Stimulated activated CD4-positive, alpha-beta T cell treated with anti-CD3 and anti-CD28 coated beads, Interleukin-12 subunit alpha, Interleukin-12 subunit beta, amount 100 ng/mL, for 48 hours (primary cell): ENCODE results near the gene HOXA3.
A peak's percentile ranks its signal among the peaks of the same experiment; 100 is the strongest.

ENCODE experiments used
- DNase-seq, 3 donors: peaks; one replicate each; pipeline ENCODE4 v3.0.0-alpha.2; 2020; ENCODE audit warnings: low read depth in 2 of 3, low spot score in 1 of 3

Gene HOXA3

DNA sequence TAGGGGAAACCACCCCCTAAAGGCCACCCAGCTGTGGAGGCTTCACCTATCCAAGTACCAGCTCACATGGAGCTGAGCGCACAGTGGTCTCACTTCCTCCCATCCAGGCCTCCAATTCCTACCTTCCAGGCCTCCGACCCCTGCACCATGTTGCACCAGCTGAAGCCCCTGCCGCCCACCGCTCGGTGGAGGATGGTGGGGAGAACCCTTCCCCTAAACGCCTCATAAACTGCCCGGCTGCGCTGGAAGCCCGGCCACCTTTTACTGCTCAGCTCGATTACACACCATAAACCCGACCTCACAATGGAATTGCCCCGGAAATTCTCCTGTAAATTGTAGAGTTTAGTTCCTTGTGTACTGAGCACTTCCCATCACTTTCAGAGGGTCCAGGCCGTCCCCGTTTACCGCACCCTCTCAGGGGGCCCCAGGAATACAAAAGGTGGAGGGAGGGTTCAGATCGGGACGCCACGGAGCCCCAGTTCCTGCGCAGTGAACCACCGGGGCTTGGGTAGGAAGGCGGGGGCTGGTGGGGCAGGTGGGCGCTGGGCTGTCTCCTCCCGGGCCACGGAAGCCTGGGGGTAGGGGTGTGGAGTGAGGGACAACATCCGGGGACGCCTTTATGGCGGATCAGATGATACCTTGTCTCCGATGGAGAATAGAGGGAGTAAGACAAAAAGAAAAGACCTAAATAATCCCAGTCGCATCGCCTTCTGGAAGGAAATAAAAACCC is 5.5 kb upstream of the HOXA3 start:
- no peak for DNase-seq

DNA sequence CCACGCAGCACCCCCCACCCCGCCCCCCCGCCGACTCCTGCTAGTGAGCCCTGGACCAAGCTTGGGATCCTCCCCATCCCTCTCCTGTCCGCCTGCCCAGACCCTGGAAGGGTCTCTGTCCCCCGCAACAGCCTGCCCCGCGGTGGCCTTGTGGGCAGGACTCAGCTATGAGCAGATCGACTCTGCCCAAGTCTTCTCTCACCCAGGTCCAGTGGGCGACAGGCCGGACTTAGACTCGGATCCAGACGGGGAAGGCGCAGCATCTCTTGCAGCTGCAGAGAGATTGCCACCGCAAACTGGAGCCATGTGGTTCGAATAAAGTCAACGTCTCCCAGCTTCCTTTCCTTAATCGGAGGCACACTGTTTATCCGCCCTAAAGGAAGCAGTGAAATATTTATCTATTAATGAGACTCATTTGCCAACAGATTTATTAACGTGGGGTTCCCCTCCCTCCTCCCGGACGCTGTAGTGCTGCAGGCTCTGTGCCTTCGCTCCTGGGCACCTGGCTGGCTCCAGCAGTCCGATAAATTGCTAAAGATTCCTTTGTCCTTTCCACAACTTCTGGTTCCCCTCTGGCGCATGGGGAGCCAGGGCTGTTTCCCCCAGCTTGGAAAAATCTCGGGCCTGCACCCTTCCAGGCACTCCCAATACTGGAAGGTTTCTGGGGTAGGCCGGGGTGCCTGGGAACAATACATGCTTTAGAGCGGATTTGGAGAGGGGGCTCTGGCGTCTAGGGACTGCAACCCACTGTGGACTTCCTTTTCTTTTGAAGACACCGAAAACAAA is 4.7 kb upstream of the HOXA3 start:
- no peak for DNase-seq

DNA sequence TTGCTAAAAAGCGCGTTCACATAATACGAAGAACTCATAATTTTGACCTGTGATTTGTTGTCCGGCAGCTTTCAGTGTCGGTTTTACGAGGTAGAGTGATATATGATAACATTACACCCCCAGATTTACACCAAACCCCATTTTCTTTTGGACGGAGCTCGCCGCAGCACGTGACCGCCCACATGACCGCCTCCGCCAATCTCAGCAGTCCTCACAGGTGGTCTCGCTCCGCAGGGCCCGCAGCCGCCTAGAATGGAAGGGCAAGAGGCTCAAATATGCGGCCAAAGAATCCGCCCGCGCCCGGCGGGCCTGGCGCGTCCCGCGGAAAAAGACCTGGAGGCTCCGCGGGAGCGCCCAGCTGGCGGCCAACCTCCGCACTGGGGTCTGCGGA is 4.1 kb upstream of the HOXA3 start, which contains the start of gene HOXA7:
Gene HOXA7 (minus strand): TSS at position 168 of the 391 bp plus-strand sequence. CDS start 130 bp downstream, at position 38.
- no peak for DNase-seq

DNA sequence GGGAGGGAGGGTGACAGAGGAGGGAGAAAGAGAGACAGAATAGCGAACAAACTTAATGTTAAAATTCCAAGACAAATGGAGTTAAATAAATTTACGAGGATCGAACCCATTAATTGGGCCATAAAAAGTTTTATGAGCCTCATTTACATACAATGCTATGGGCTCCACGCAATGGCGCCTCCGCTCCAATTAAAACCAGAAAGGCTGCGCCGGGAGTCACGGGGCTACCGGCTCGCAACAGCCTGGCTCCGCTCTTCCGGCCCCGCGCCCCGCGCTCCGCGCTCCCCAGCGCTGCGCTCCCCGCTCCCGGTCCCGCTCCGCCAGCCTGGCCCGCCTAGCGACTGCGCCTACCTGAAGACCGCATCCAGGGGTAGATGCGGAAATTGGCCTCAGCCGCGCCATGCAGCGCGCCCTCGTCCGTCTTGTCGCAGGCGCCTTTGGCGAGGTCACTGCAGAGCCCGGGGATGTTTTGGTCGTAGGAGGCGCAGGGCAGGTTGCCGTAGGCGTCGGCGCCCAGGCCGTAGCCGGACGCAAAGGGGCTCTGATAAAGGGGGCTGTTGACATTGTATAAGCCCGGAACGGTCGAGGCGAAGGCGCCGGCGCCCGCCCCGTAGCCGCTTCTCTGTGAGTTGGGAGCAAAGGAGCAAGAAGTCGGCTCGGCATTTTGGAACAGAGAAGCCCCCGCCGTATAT is 3.6 kb upstream of the HOXA3 start:
- no peak for DNase-seq

DNA sequence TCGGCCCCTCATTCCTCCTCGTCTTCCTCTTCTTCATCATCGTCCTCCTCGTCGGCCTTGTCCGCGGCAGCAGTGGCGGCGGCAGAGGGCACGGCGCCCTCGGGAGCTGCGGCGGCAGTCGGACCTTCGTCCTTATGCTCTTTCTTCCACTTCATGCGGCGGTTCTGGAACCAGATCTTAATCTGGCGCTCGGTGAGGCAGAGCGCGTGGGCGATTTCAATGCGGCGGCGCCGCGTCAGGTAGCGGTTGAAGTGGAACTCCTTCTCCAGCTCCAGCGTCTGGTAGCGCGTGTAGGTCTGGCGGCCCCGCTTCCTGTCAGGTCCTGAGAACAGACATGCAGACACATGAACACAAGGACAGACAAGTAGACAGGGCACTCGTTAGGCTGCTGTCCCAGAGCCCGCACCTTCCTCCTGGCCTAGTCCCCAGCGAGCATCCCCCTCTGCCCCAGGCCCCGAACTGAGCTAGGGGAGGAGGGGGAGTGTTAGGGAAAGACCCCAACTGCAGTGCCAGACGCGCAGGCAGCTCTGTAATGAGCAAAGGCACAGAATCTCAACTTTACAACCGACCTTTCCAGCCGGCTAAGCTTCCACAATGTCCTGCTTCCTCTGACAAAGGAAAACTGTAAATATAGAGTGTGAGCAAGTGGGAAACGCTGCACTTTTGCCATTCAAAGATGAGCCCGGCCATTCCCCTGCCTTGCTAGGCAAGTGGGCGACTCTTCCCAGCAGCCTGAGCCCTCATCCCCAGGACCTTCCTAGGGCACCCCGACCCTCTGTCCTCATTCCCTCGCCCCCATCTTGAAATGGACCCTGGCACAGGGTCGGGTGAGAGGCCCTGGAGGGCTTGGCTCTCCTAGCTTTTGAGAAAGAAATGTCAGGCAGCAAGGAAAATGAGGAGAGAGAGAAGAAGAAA is 2.8 kb upstream of the HOXA3 start:
- no peak for DNase-seq

DNA sequence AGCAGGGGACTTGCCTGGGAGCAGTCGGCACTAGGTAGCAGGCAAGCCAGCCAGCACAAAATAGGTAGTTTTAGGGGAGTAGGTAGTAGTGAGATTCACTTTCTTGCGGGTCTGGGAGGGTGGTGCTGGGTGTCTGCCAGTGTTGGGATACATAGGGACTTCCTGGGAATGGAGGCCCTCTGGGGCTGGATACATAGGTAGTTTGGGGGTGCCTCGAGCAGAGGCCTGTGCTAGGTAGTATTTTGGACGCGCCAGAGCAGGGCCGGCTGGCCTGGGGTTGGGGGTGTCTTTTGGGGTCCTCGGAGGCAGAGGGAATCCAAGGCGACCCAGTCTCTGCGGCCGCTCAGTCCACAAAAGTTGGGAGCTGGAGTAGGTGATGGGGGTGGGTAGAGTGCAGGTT is 2.0 kb upstream of the HOXA3 start:
- no peak for DNase-seq

DNA sequence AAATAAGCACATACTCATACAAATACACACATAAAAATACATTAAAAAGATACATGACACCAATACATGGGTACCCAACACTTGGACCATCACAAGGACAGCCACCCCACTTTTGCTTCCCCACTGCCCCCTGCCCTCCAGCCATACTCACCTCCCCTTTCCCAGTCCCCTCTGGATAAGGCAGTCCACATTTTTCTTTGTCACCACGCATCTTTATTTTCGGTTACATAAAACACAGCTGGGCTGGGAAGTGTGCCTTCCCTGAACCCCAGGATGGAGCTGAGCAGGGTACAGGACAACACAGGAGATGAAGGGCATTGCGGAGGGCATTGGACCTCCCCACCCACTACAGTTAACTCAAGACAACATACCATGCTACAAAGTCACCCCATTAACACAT is 1.1 kb upstream of the HOXA3 start:
- DNase-seq: no peak

DNA sequence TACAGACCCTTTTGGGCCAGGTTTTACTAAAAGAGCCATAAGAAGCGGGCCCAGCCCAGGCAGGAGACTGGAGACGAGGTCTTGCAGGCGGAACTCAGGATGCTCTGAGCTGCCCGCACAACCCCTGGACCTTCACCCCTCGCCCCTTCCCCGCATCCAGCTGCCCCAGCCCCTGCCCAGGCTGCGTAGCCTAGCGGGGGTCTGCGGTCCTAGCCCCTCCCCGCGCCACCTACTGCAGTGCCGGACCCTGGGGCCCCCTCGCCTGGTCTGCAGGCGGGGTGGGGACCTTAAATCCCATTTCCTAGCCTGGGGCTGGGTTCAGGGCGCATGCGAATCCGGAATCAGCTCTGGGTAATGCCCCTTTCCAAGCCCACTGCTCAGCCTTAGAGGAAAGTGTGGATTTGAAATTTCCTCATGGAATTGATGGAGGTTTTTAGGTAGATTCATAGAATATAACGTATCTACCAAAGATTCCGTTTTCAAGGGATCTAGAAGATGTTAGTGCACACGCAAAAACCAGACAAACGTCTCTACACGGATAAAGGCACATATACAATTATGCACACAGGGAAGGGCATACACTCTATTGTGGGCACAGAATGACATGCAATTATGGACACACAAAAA is 546 bp upstream of the HOXA3 start:
- no peak for DNase-seq

DNA sequence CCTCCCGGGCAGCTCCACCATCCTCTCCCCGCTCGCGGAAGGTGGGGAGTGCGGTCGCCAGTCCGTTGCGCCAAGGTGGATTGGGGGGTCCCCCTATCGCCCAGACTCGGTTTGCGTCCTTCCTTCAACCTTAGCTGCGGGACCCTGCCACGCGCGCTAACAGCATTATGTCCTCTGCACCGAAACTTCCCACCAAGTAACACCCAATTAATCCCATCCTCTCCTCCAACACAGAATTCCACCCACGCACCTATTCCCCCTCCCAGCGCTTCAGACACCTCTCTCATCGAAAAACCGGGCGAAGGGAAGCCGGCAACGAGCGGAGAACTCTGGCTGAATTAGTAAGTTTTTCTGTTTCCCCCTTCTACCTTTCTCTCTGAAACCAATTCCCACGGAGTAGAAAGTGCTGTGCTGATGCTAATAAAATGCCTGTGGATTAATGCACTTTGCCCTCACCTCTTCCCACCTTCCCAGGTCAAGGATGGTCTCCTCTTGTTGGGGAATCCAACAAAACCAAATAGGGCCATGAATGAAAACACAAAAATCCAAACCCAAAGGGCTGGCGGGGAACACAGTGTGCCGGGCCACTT is 947 bp downstream of the HOXA3 start:
- DNase-seq: no peak

DNA sequence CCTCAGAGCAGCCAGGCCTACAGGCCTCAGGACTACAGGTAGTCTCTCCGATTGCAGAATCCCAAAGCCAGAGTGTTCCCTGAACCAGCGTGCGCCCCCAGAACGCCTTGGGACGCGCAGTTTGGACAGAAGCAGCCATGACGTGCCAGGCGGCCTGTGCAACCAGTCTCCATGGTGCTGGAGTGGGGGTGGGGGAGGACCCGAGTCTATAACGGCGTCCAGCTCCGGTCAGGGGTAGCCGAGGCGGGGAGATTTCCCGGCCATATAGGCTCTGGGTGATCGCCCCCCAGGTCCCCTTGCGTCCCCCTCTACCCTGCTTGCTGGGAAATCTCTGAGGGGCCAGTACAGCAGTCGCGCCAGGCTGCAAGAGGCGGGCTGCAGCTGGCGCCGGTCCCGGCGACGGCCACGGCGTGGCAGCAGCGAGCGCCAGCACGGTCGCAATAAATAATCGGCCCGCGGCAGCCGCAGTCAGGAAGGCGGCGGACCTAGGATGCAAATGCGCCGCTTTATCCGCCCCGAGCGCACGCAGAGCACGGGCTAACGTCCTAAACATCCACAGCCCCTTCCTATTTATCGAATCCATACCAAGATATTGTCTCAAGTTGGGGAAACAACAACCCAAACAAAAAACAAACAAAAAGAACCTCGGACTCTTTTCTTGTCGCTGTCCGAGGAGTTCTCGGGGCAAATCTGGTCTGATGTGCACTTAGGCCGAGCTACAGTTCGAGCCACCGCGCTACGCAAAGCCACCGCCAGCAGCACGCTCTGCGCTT is 1.6 kb downstream of the HOXA3 start:
- DNase-seq: peak; percentile 40 to 66 (median 46)

DNA sequence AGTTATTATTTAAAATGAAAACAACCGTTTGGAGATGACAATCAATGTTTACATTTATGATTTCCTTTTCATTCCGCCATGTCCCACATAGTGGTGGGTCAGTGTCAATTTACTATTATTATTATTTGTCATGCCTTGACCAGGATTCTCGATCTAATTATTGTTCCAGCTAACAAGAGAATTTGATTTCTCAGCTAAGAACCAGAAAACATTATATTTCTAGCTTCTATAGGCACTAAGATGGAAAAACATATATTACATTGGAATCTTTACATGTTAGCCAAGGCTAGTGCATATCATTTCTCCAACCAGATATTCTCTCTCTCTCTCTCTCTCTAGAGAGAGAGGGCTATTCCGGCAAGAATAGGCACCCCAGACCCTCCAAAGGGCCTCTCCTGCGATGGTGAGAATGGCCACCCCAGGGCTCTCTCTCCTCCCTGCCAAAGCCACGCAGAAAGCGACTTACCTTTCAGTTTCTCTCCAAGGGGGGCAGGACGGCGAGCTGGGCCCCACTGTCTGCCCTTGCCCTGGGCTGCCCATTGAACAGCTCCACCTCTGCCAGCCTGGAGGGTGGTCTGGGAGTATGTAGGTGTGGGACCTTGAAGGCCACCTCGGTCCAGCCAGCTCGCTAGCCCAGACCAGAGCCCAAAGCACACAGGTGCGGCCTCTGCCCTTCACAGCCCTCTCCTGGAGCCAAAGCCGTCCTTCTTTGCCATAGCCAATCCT is 2.4 kb downstream of the HOXA3 start:
- DNase-seq: no peak

DNA sequence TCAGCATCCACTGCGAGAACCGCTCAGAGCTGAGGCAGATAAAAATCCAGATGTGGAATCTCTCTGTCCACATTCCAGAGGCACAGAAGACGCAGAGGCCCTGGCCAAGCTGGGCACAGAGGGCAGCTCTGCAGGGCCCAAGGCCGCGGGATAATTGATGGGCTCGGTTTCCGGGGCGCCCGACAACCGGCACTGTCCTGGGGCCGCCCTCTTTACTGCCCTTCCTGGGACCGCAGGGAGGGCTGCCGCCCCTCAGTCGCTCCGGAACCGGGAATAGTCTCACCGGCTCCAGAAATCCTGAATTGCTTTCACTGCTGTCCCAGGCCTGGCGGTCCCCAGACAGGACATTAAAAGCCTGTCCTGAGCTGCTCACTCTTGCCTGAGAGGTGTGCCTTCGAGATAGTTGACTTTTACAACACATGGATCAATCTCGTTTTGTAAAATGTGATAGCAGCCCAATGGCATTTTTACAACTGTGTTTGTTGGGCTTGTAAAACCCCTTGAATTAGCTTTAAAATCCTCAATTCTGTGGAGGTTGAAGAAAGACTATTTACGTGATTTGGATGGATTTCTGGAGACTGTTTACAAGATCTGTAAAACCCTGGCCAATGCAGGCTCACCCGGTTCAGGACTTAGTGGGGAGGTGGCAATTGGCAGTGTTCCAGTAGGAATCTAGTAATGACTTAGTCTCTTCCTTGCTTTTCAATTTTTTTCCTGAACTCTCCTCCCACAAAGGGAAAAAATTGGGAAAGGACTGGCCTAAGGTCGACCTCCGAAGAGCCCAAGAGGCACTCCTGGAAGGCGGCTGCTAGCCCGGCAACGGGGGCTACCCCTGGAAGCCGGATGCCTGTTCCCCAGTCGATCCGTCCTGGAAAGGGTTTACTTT is 3.4 kb downstream of the HOXA3 start:
- no peak for DNase-seq

DNA sequence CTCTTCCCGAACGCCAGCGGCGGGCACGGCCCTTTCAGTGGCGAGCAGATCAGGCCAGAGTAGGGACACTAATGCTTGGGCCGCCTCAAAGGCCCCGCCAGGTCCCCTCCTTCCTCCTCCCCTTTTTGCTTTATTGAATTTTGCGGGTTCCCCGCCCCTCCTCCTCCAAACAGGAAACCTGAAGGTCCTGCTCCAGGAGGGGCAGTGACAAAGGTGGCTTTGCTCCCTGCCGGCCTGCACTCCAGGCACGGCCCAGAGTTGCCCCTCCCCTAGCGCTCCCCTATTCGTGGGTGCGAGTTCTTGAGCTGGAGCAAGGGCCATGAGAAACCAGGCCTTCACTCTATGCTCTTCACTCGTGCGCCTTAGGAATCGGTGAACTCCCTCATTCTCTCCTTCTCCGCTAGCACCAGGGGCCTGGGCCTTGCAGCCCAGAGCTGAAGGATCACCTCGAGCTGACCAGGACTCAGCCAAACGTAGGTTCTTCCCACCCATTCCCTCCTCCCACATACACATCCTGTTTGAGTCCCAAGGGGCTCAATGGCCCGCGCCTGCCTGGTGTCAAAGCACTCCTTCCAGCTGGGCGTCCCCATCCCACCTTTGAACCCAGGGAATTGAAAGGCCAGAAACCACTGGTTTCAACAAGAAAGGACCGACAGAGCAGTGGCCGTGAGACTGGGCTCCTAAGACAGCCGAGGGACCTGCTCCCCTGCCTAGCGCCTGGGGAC is 4.2 kb downstream of the HOXA3 start:
- DNase-seq: no peak

DNA sequence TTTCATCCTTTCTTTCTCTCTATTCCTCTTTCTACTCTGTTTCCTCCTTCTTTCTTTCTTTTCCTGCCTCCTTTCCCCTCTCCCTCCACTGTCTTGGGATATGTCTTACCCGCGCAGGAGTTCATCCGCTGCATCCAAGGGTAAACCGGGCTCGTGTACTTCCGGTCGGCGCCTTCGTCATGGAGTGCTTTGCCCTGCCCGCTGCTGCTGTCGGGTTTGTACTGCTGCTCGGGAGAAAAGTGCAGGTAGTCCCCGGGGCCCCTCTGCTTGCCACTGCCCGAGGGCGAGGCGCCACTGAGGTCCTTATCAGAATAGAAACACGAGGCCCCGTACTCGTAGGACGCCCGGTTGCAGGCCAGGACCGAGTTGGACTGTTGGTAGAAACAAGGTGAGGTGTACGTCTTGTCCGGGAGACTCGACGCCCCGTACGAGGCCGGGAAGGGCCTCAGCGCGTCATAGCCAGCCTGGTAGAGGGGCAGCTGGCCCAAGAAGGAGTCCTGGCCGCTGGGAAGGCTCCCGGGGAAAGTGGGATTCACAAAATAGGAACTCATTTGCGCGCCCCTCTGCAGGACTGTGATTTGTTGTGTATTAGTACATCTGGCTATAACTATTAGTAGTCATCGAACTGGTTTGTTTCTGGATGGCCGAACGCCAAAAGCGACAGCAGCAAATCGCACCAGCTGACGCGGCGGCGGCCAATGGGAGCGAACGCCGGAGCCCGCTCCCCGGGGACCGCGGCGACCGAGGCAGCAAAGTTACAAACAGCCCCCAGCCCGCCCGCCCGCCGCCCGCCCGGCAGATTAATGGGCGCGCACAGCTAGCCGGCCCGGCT is 5.0 kb downstream of the HOXA3 start, which contains the start of gene HOXA6:
Gene HOXA6 (minus strand): TSS at position 576 of the 832 bp plus-strand sequence. CDS start 25 bp downstream, at position 551.
- DNase-seq: no peak

DNA sequence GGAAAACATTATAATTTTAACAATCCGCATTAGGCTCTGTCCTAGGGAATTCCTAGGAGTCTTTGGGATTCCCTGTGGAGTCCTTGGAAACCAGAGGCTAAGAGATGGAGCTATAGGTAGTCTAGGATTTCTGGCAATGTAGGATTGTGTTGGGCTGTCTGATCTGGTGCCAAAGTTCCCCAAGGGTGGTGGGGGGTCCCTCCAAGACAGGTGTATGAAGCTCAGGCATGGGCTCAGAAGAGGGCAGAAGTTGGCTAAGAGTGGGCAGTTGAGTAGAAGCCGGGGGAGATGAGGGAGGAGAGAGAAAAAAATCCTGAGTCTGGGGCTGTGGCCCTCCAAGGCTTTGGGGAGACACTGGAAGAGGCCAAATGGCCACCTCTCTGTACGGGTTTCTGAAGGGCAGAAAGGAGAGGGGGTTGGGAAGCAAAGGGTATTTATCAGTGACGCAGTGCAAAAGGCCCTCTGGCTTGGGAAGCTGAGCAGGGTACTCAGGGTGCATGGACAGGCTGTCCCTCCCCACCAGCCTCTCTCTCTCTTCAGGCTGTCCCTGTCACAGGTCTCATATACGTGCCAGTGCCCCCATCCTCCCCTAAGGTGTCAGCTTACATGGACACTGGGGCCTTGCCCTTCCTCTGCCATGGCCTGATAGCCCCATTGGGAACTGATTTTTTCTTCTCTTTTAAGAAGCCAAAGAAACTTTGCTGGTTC is 5.7 kb downstream of the HOXA3 start:
- no peak for DNase-seq
